Loucy (cell line): ENCODE results near the gene KCNJ12.

Source experiments
- H2AFZ ChIP-seq: fragments of 200-600 bp; sonication (generic); 2 replicates; pipeline ENCODE4 v1.6.0; 2016; ENCODE audit warnings: antibody characterized with exemption, mild to moderate bottlenecking, low read length, moderate library complexity
- H3F3A ChIP-seq: fragments of 200-600 bp; 2 replicates; pipeline ENCODE4 v1.6.0; 2016; ENCODE audit warnings: antibody characterized with exemption, low read depth, mild to moderate bottlenecking
- H3K27me3 ChIP-seq: fragments of 200-600 bp; sonication (generic); 2 replicates; pipeline ENCODE4 v1.6.1; 2014; ENCODE audit warnings: low read length, mild to moderate bottlenecking; ENCODE audit not compliant: insufficient read depth, poor library complexity, severe bottlenecking
- H3K36me3 ChIP-seq: fragments of 200-600 bp; sonication (generic); 2 replicates; pipeline ENCODE4 v1.6.1; 2016; ENCODE audit warnings: low read length; ENCODE audit not compliant: insufficient read depth
- H3K4me1 ChIP-seq: fragments of 200-600 bp; sonication (generic); 2 replicates; pipeline ENCODE4 v1.5.1; 2014; ENCODE audit warnings: low read length, mild to moderate bottlenecking; ENCODE audit not compliant: insufficient read depth, poor library complexity, severe bottlenecking
- H3K4me2 ChIP-seq: fragments of 200-600 bp; sonication (generic); 2 replicates; pipeline ENCODE4 v1.6.0; 2014; ENCODE audit warnings: antibody characterized with exemption, low read length, low read depth, mild to moderate bottlenecking; ENCODE audit not compliant: poor library complexity, severe bottlenecking
- H3K4me3 ChIP-seq: fragments of 200-600 bp; sonication (generic); 2 replicates; pipeline ENCODE4 v1.5.1; 2014; ENCODE audit warnings: low read length, mild to moderate bottlenecking, mixed read lengths; ENCODE audit not compliant: poor library complexity, severe bottlenecking
- H3K79me2 ChIP-seq: fragments of 200-600 bp; sonication (generic); 2 replicates; pipeline ENCODE4 v1.6.1; 2014; ENCODE audit warnings: low read length; ENCODE audit not compliant: insufficient read depth
- H3K9ac ChIP-seq: fragments of 200-600 bp; sonication (generic); 2 replicates; pipeline ENCODE4 v1.6.0; 2014; ENCODE audit warnings: mild to moderate bottlenecking, low read depth, low read length, moderate library complexity; ENCODE audit not compliant: poor library complexity, severe bottlenecking
- H3K9me2 ChIP-seq: fragments of 200-600 bp; sonication (generic); replicated peaks from 2 replicates; pipeline ENCODE4 v1.6.1; 2016; ENCODE audit warnings: low read depth, low read length, mixed read lengths
- H3K9me3 ChIP-seq: fragments of 200-600 bp; sonication (generic); 2 replicates; pipeline ENCODE4 v1.6.1; 2014; ENCODE audit warnings: mild to moderate bottlenecking, antibody characterized with exemption, low read length, low read depth; ENCODE audit not compliant: insufficient read depth
- H4K20me1 ChIP-seq: fragments of 200-600 bp; sonication (generic); 2 replicates; pipeline ENCODE4 v1.6.0; 2014; ENCODE audit warnings: antibody characterized with exemption, low read length, mild to moderate bottlenecking; ENCODE audit not compliant: insufficient read depth, poor library complexity, severe bottlenecking
- EZH2phosphoT487 ChIP-seq: fragments of 200-600 bp; IDR thresholded peaks from 2 replicates; pipeline ENCODE4 v1.6.1; 2018; ENCODE audit warnings: antibody characterized with exemption, mild to moderate bottlenecking, moderate library complexity, borderline replicate concordance
- TF ChIP-seq, protein P1 (sequence below): fragments of 200-600 bp; sonication (generic); conservative IDR thresholded peaks from 2 replicates; pipeline ENCODE4 v1.5.1; 2014; ENCODE audit warnings: mild to moderate bottlenecking, antibody characterized with exemption, low read length

Gene KCNJ12

DNA sequence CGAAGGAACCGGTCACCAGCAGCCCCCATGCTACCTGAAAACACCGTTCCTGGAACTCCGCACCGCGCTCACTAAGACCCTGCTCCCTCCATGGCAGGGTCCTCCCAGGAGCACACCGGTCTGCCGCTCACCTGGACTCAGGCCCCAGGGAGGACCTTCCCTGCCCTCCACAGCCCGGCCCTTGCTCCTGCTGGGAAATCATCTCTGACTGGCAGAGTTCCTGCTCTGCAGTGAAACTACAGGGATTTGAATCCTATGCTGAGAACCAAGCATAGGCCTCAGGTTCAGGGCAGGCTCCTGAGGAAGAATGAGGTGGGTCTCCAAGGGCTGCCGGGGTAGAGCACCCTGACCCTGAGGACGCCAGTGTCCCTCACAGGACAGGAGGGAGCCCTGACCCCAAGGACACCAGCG is 88.5 kb downstream of the KCNJ12 start:
- H3K4me3 ChIP-seq, result no peak overlapping the region
- H3K27me3 ChIP-seq, result no peaks in the 10 kb centered on the region

DNA sequence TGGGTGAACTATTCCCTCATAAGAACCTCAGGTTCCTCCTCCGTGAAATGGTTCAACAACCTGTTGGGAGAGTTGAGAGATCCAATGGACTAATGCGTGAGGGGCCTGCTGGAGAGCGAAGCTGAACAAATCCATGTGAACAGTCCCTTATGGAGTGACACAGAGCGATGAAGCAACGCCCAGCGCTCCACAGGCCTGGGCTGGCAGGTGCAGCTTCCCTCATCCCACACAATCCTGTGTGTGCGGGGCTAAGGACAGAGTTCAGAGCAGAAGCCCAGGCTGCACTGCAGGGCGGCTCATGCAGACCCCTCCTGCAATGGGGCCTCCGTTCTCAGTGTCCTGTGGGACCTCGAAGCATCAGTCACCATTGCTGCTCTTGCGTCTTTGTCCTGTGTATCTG is 90.4 kb downstream of the KCNJ12 start:
- Histone ChIP-seq H3K4me2 (no peak overlapping the region), H3K4me3 (no peak overlapping the region), H3K9me2 (no peaks in the 10 kb centered on the region), H3K27me3 (no peaks in the 10 kb centered on the region), H4K20me1 (no peaks in the 10 kb centered on the region), H3K36me3 (no peaks in the 10 kb centered on the region), H3K79me2 (no peaks in the 10 kb centered on the region), H3K9me3 (no peaks in the 10 kb centered on the region), H3K9ac (no peak overlapping the region), H3K4me1 (no peaks in the 10 kb centered on the region), H2AFZ (no peak overlapping the region), H3F3A (no peaks in the 10 kb centered on the region)
- TF ChIP-seq EZH2phosphoT487, result no peak
- TF ChIP-seq, protein P1, sequence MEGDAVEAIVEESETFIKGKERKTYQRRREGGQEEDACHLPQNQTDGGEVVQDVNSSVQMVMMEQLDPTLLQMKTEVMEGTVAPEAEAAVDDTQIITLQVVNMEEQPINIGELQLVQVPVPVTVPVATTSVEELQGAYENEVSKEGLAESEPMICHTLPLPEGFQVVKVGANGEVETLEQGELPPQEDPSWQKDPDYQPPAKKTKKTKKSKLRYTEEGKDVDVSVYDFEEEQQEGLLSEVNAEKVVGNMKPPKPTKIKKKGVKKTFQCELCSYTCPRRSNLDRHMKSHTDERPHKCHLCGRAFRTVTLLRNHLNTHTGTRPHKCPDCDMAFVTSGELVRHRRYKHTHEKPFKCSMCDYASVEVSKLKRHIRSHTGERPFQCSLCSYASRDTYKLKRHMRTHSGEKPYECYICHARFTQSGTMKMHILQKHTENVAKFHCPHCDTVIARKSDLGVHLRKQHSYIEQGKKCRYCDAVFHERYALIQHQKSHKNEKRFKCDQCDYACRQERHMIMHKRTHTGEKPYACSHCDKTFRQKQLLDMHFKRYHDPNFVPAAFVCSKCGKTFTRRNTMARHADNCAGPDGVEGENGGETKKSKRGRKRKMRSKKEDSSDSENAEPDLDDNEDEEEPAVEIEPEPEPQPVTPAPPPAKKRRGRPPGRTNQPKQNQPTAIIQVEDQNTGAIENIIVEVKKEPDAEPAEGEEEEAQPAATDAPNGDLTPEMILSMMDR, result no peak

More for the DNA sequence above, 88.5 kb downstream of the KCNJ12 start:
- TF ChIP-seq, protein P1, result no peak
- no peak for TF ChIP-seq EZH2phosphoT487
- Histone ChIP-seq H3K4me2 (no peak overlapping the region), H3K79me2 (no peaks in the 10 kb centered on the region), H3K36me3 (no peaks in the 10 kb centered on the region), H3F3A (no peaks in the 10 kb centered on the region), H3K4me1 (no peaks in the 10 kb centered on the region), H3K9me2 (no peaks in the 10 kb centered on the region), H3K9ac (no peak overlapping the region), H2AFZ (no peak overlapping the region), H4K20me1 (no peaks in the 10 kb centered on the region), H3K9me3 (no peaks in the 10 kb centered on the region)

DNA sequence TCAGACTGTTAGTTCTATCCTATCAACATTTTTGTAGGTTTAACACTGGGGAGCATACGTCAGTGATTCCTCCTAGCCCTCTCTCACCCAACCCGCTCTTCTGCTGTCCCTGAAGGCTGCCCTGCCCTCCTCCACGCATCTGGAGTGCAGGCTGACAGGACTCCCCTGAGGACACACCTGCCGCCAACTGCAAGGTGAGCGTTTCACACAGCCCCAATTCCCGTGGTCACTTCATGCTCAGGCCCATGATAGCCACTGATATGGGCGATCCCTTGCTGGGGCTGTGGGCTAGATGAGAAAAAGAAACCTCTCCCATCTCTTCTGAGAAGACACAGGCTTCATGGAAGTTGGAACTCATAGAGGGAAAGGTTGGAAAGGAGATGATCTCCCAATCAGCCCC is 91.0 kb downstream of the KCNJ12 start:
- H3K79me2 ChIP-seq, result no peaks in the 10 kb centered on the region

More for the DNA sequence above, 91.0 kb downstream of the KCNJ12 start:
- H3F3A ChIP-seq, result no peaks in the 10 kb centered on the region
- H3K36me3 ChIP-seq, result no peaks in the 10 kb centered on the region
- no peaks in the 10 kb centered on the region for H4K20me1 ChIP-seq
- no peak overlapping the region for H3K4me3 ChIP-seq
- H2AFZ ChIP-seq, result no peak overlapping the region
- no peak overlapping the region for H3K9ac ChIP-seq
- no peaks in the 10 kb centered on the region for H3K4me1 ChIP-seq
- H3K9me2 ChIP-seq, result no peaks in the 10 kb centered on the region
- H3K9me3 ChIP-seq, result no peaks in the 10 kb centered on the region
- H3K4me2 ChIP-seq, result no peak overlapping the region
- TF ChIP-seq EZH2phosphoT487, result no peak
- TF ChIP-seq, protein P1, result no peak
- H3K27me3 ChIP-seq, result no peaks in the 10 kb centered on the region
